ENCODE results near the gene GMPS.
"Not testable (repeated sequence)": the region's sequence is repeated elsewhere in the genome, so short reads cannot be mapped to it uniquely, and the experiment has no call there.

The GMPS gene

DNA sequence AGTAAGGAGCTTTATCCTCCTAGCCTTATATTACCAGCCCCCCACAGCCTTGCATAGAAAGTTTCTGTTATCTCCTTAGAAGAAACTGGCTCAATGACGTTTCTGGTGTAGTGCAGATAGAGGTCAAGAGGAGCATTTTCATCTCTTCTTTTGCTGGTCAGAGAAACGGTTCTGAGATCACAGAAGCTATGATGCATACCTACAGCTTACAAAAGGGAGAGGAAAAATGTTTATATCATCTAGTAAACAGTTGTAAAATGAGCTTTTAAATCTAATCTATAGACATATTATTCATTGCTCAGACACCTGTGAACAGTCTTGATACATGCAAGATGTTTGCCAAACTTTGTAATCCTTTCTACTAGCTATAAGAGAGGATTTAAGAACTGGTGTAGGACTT lies 68.0 kb downstream of the GMPS start:
- Mint-ChIP-seq H3K36me3 (ENCODE audit: low read depth) (peaks cover 68% of the 10 kb centered on the region), H3K27me3 (no peaks in the 10 kb centered on the region), H3K27ac (no peak overlapping the region), H3K9me3 (no peaks in the 10 kb centered on the region), H3K4me1 (ENCODE audit: low read depth) (no peaks in the 10 kb centered on the region), H3K4me3 (no peak overlapping the region)
- intact Hi-C loops (cut with micrococcal nuclease) = no loop called here

DNA sequence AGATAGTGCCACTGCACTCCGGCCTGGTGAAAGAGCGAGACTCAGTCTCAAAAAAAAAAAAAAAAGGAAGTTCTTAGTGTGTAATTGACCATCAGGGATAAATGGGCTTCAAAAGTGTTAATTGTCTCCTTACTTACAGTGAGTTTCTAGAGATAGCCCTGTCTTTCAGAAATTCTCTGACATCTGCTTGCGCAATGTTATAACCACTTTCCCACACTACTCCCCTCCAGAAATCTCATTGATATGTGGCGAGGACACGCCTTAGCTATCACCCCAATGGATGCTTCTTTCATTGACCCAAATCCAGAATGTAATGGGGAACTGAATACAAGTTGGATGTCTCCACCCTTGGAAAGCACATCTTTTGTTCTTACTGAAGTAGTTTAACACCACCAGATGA lies 70.9 kb downstream of the GMPS start:
- H3K4me3 Mint-ChIP-seq = no peak overlapping the region
- no peaks in the 10 kb centered on the region for H3K27me3 Mint-ChIP-seq
- intact Hi-C loops (cut with micrococcal nuclease) = no loop called here
- H3K9me3 Mint-ChIP-seq = no peaks in the 10 kb centered on the region
- H3K27ac Mint-ChIP-seq = no peak overlapping the region
- H3K36me3 Mint-ChIP-seq (ENCODE audit: low read depth) = peaks cover 39% of the 10 kb centered on the region
- H3K4me1 Mint-ChIP-seq (ENCODE audit: low read depth) = no peaks in the 10 kb centered on the region

- Mint-ChIP-seq H3K4me3 (no peak overlapping the region), H3K4me1 (ENCODE audit: low read depth) (no peaks in the 10 kb centered on the region), H3K36me3 (ENCODE audit: low read depth) (peaks cover 20% of the 10 kb centered on the region), H3K9me3 (no peaks in the 10 kb centered on the region), H3K27me3 (no peaks in the 10 kb centered on the region), H3K27ac (no peak overlapping the region)
- intact Hi-C loops (cut with micrococcal nuclease) = no loop called here
Measured at GRCh38 chr3:155944081-155944480, 73.6 kb downstream of the GMPS start.

DNA sequence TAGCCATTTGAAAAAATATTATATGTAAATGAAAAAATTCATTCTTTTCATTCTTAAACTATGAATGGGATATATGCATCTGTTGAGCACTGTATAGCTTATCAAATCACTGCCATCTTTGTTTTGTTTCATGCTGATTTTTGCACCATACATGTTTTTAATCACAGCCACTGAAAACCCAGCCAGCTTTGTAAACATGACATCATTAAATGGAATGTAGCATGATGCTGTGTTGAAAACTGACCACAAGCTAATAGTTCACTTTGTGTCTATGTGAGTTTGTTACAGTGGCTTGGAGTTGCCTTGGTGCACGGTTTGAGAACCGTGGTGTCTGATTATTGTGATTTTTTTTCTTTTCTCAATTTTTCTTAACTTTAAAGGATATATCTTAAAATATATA lies 75.7 kb downstream of the GMPS start:
- Mint-ChIP-seq H3K36me3 (ENCODE audit: low read depth) (peaks cover 6% of the 10 kb centered on the region), H3K27me3 (no peaks in the 10 kb centered on the region)
- intact Hi-C loops (cut with micrococcal nuclease) = no loop called here

DNA sequence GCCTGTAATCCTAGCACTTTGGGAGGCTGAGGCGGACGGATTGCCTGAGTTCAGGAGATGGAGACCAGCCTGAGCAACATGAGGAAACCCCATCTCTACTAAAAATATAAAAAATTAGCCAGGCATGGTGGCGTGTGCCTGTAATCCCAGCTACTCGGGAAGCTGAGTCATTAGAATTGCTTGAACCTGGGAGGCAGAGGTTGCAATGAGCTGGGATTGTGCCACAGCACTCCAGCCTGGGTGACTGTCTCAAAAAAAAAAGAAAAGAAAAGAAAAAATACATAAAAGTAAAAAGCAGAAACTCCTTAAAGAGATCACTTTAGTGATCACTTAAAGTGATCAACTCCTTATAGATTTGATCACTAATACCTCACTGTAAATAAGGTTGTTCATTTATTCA lies 78.0 kb downstream of the GMPS start:
- Mint-ChIP-seq H3K9me3 (peaks cover 13% of the 10 kb centered on the region), H3K27ac (no peak overlapping the region), H3K36me3 (ENCODE audit: low read depth) (no peaks in the 10 kb centered on the region), H3K4me3 (no peak overlapping the region), H3K27me3 (no peaks in the 10 kb centered on the region), H3K4me1 (ENCODE audit: low read depth) (no peaks in the 10 kb centered on the region)
- intact Hi-C loops (cut with micrococcal nuclease) = no loop called here

More for the DNA sequence above, 75.7 kb downstream of the GMPS start:
- Mint-ChIP-seq H3K4me3 (no peak overlapping the region), H3K4me1 (ENCODE audit: low read depth) (no peaks in the 10 kb centered on the region), H3K9me3 (no peaks in the 10 kb centered on the region), H3K27ac (no peak overlapping the region)

- Mint-ChIP-seq H3K27me3 (no peaks in the 10 kb centered on the region), H3K4me3 (no peak overlapping the region), H3K9me3 (peaks cover 14% of the 10 kb centered on the region), H3K36me3 (ENCODE audit: low read depth) (no peaks in the 10 kb centered on the region), H3K27ac (no peak overlapping the region), H3K4me1 (ENCODE audit: low read depth) (no peaks in the 10 kb centered on the region)
- intact Hi-C loops (cut with micrococcal nuclease) = no loop called here
Measured at GRCh38 chr3:155949453-155950217, 79.2 kb downstream of the GMPS start.

- Mint-ChIP-seq H3K4me1 (ENCODE audit: low read depth) (no peaks in the 10 kb centered on the region), H3K9me3 (peaks cover 14% of the 10 kb centered on the region), H3K4me3 (no peak overlapping the region), H3K36me3 (ENCODE audit: low read depth) (no peaks in the 10 kb centered on the region), H3K27me3 (no peaks in the 10 kb centered on the region), H3K27ac (no peak overlapping the region)
- intact Hi-C loops (cut with micrococcal nuclease) = no loop called here
Measured at GRCh38 chr3:155956508-155957411, 86.3 kb downstream of the GMPS start.

GRCh38 chr3:155957412-155957880 lies 87.0 kb downstream of the GMPS start:
- H3K27ac Mint-ChIP-seq = no peak overlapping the region
- H3K4me1 Mint-ChIP-seq (ENCODE audit: low read depth) = no peaks in the 10 kb centered on the region
- no peak overlapping the region for H3K4me3 Mint-ChIP-seq
- H3K27me3 Mint-ChIP-seq = no peaks in the 10 kb centered on the region
- H3K9me3 Mint-ChIP-seq = peaks cover 10% of the 10 kb centered on the region
- intact Hi-C loops (cut with micrococcal nuclease) = no loop called here
- no peaks in the 10 kb centered on the region for H3K36me3 Mint-ChIP-seq (ENCODE audit: low read depth)

DNA sequence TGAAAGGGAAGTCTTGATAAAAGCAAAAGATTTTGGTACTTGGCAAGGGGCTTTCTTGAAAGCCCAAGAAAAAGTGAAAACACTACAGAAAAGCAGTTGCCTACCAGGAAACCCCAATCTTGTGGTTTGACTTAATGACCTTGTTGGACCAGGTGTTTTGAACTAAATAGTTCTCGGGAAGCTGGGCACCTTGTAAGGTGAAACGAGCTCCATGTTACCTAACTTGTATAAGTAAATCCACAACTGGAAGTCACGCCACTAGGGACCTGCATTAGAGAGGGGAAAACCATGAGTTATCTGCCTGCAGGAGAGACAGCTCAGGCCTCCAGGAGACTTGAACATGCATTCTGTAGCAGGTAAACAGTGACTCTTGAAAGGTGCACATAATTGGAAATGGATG lies 88.2 kb downstream of the GMPS start:
- Mint-ChIP-seq H3K27me3 (no peaks in the 10 kb centered on the region), H3K36me3 (ENCODE audit: low read depth) (no peaks in the 10 kb centered on the region), H3K4me3 (no peak overlapping the region), H3K4me1 (ENCODE audit: low read depth) (no peaks in the 10 kb centered on the region), H3K27ac (no peak overlapping the region), H3K9me3 (no peaks in the 10 kb centered on the region)
- intact Hi-C loops (cut with micrococcal nuclease) = no loop called here

DNA sequence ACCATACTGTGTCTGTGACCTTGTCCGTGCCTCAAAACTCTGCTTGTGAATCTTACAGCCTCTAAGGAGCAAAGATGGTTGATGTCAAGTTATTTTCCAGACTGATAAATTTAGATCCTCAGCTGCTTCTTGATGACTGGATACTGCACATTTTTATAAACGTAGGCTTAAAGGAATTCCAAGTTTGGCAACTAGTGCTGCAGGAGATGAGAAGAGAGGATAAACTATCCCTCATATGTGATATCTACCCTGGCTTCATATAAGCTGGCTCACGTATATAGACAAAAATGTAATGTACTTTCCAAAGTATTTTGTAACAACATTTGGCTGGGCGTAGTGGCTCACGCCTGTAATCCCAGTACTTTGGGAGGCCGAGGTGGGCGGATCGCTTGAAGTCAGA lies 89.6 kb downstream of the GMPS start:
- Mint-ChIP-seq H3K4me1 (ENCODE audit: low read depth) (no peaks in the 10 kb centered on the region), H3K4me3 (no peak overlapping the region), H3K27me3 (no peaks in the 10 kb centered on the region), H3K9me3 (no peaks in the 10 kb centered on the region), H3K27ac (no peak overlapping the region), H3K36me3 (ENCODE audit: low read depth) (no peaks in the 10 kb centered on the region)
- intact Hi-C loops (cut with micrococcal nuclease) = no loop called here

DNA sequence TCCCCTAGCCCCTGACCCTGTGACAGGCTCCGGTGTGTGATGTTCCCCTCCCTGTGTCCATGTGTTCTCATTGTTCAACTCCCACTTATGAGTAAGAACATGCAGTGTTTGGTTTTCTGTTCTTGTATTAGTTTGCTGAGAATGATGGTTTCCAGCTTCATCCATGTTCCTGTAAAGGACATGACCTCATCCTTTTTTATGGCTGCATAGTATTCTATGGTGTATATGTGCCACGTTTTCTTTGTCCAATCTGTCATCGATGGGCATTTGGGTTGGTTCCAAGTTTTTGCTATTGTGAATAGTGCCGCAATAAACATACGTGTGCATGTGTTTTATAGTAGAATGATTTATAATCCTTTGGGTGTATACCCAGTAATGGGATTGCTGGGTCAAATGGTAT lies 90.6 kb downstream of the GMPS start:
- intact Hi-C loops (cut with micrococcal nuclease); H3K4me3 Mint-ChIP-seq; H3K27ac Mint-ChIP-seq; H3K4me1 Mint-ChIP-seq (ENCODE audit: low read depth); H3K9me3 Mint-ChIP-seq; H3K36me3 Mint-ChIP-seq (ENCODE audit: low read depth); H3K27me3 Mint-ChIP-seq: not testable (repeated sequence)

DNA sequence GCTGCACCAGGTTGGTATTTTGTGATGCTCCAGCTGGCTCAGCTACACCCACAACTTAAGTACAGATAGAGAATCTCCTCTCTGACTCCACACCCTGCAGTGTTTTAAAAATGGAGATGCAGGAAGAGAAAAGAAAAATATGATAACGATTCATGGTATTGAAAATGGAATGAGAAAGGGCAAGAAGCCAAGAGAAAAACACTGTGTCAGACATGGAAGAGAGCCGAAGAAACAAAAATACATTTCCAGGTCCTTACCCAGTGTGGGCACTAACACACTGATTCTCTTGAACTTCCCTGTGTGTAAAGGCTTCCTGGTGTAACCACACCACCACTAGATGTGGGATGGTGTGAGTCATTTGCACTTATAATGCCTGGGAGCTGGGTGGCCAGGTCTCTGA lies 93.1 kb downstream of the GMPS start:
- H3K9me3 Mint-ChIP-seq = peaks cover 17% of the 10 kb centered on the region
- H3K27ac Mint-ChIP-seq = no peak overlapping the region
- H3K27me3 Mint-ChIP-seq = no peaks in the 10 kb centered on the region
- no peaks in the 10 kb centered on the region for H3K4me1 Mint-ChIP-seq (ENCODE audit: low read depth)
- intact Hi-C loops (cut with micrococcal nuclease) = no loop called here
- H3K4me3 Mint-ChIP-seq = no peak overlapping the region
- H3K36me3 Mint-ChIP-seq (ENCODE audit: low read depth) = no peaks in the 10 kb centered on the region

DNA sequence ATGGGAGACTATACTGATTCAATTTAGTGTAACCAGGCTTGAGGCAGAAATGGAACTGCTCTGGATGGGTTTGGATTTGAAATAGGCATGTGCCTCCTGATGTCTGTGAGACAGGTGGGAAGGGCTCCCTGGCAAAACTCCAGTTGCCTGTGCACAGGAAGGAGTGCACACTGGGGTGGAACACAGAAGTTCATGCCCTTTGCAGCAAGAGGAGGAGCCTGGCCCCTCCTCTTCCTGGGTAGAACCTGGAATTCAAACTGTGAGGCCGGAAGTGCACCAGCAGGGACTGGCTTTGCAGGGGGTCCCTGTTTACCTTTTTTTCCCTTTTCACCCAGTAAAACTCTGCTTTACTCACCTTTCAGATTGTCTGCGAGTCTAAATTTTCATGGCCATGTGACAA lies 99.9 kb downstream of the GMPS start:
- no peak overlapping the region for H3K27ac Mint-ChIP-seq
- no peaks in the 10 kb centered on the region for H3K36me3 Mint-ChIP-seq (ENCODE audit: low read depth)
- H3K9me3 Mint-ChIP-seq = peaks cover 15% of the 10 kb centered on the region
- H3K4me1 Mint-ChIP-seq (ENCODE audit: low read depth) = no peaks in the 10 kb centered on the region
- no peak overlapping the region for H3K4me3 Mint-ChIP-seq
- intact Hi-C loops (cut with micrococcal nuclease) = no loop called here
- no peaks in the 10 kb centered on the region for H3K27me3 Mint-ChIP-seq

DNA sequence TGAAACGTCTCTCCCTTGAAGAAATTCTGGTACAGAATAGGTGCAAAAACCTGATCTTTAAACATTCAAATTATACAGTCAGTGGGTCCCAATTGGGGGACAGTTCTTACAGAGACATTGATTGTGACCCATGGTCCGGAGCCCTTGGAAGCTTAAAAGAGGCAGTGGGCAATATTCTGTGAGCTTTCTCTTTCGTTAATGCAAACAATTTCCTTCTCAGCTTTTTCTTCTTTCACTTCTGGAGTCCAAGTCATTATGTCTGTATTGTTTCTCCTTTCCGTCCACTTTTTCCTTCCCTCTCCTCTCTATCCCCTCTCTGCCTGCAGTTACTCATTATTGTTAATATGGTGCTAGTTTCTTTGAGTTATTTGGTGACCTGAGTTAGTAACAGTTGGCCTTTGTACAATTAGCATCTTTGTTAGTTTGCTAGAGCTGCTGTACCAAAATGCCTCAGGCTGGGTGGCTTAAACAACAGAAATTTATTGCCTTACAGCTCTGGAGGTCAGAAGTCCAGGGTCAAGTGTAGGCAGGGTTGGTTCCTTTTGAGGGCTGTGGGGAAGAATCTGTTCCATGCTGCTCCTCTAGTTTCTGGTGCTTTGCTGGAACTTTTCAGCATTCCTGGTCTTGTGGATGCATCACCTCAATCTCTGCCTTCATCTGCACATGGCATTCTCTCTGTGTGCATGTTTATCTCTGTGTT lies 102.6 kb downstream of the GMPS start:
- no peaks in the 10 kb centered on the region for H3K9me3 Mint-ChIP-seq
- H3K27me3 Mint-ChIP-seq = no peaks in the 10 kb centered on the region
- no peaks in the 10 kb centered on the region for H3K36me3 Mint-ChIP-seq (ENCODE audit: low read depth)
- H3K4me1 Mint-ChIP-seq (ENCODE audit: low read depth) = no peaks in the 10 kb centered on the region
- H3K4me3 Mint-ChIP-seq = no peak overlapping the region
- intact Hi-C loops (cut with micrococcal nuclease) = no loop called here
- no peak overlapping the region for H3K27ac Mint-ChIP-seq
